Measurements from ENCODE around the gene CHAC2. TPM values are rescaled to one million over a fixed set of nuclear protein-coding genes. Genes with fewer than 3 reads are reported as not detected.
"Not testable (repeated sequence)": the region's sequence is repeated elsewhere in the genome, so short reads cannot be mapped to it uniquely, and the experiment has no call there.

CHAC2 gene
- total RNA-seq = 3.6 TPM
- long read RNA-seq, partial matches to known transcripts = 0 of 6 reads
- long read RNA-seq, other reads (novel, unspliced or antisense) = 4 of 6 reads

DNA sequence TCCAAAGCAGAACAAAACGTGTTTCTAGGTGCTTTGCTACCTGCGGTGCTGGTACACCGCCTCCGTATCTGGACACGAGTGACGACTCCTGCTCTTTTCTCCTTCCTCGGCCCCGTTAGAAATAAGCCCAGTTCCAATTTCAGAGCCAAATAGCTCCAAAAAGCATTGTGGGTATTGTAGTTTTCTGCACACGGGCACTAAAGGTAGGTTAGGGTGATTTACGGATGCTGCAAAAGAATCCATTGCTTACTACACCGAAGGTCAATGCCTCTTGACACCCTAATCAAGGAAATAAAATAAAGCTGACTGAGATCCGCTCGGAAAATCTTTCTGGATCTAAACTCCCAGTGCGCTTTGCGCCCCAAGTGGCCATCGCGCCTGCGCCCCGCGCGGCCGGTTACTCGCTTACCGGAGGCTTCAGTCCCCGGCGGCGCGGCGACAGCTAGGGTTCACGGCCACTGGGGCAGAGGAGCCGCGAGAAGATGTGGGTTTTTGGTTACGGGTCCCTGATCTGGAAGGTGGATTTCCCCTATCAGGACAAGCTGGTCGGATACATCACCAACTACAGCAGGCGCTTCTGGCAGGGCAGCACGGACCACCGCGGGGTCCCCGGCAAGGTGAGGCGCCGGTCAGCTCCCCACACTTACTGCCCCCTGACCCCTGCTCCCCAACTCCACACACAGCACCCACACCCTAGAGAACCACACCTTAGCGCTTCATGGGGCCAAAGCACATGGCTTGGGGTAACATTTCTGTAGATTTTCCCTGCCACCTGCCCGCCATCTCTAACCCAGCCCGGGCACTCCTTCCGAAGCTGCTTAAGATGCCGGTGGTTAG, at the start of gene CHAC2:
CHAC2 (plus strand) TSS at position 400 of the 837 bp plus-strand sequence; CDS start at position 483, 83 bp downstream.
- Histone ChIP-seq H3K9me3 (no peaks in the 10 kb centered on the region), H3K4me3 (peak within 1 kb of the TSS; percentile 72), H3K4me1 (peaks cover 3% of the 10 kb centered on the region), H3K27ac (peak within 1 kb of the TSS; percentile 74), H3K36me3 (peaks cover 12% of the 10 kb centered on the region), H3K27me3 (no peaks in the 10 kb centered on the region)
- peak; percentile 94 for DNase-seq
- peak; percentile 97 for ATAC-seq
- intact Hi-C loops (cut with DNase I) = no loop called here
- TF ChIP-seq, protein P1, sequence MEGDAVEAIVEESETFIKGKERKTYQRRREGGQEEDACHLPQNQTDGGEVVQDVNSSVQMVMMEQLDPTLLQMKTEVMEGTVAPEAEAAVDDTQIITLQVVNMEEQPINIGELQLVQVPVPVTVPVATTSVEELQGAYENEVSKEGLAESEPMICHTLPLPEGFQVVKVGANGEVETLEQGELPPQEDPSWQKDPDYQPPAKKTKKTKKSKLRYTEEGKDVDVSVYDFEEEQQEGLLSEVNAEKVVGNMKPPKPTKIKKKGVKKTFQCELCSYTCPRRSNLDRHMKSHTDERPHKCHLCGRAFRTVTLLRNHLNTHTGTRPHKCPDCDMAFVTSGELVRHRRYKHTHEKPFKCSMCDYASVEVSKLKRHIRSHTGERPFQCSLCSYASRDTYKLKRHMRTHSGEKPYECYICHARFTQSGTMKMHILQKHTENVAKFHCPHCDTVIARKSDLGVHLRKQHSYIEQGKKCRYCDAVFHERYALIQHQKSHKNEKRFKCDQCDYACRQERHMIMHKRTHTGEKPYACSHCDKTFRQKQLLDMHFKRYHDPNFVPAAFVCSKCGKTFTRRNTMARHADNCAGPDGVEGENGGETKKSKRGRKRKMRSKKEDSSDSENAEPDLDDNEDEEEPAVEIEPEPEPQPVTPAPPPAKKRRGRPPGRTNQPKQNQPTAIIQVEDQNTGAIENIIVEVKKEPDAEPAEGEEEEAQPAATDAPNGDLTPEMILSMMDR (IDR thresholded peaks at IDR 0.05) = peak; percentile 52

DNA sequence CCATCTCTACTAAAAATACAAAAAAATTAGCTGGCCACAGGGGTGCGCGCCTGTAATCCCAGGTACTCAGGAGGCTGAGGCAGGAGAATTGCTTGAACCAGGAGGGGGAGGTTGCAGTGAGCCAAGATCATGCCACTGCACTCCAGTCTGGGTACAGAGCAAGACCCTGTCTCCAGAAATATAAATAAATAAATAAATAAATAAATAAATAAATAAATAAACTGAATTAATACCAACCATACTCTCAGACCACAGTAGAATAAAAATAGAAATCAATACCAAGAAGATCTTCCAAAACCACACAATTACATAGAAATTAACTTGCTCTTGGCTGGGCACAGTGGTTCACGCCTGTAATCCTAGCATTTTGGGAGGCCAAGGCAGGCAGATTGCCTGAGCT, 46.7 kb upstream of the CHAC2 start:
- ATAC-seq; intact Hi-C loops (cut with DNase I); H3K9me3 ChIP-seq; H3K27me3 ChIP-seq; DNase-seq; H3K4me3 ChIP-seq; H3K4me1 ChIP-seq; H3K27ac ChIP-seq: not testable (repeated sequence)
- H3K36me3 ChIP-seq = peaks cover 10% of the 10 kb centered on the region

DNA sequence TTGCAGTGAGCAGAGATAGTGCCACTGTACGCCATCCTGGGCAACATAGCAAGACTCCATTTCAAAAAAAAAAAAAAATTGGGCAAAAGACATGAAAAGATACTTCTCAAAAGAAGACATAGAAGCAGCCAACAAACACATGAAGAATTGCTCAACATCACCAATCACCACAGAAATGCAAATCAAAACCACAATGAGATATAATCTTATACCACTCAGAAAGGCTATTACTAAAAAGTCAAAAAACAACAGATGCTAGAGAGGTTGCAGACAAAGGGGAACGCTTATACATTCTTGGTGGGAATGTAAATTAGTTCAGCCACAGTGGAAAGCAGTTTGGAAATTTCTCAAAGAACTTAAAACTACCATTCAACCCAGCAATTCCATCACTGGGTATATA, 43.1 kb upstream of the CHAC2 start:
- Histone ChIP-seq H3K4me1 (no peaks in the 10 kb centered on the region), H3K36me3 (peaks cover 14% of the 10 kb centered on the region), H3K4me3 (no peak overlapping the region), H3K27me3 (no peaks in the 10 kb centered on the region), H3K9me3 (no peaks in the 10 kb centered on the region), H3K27ac (no peak overlapping the region)
- DNase-seq (no peak), ATAC-seq (no peak)
- TF ChIP-seq, protein P1 (IDR thresholded peaks at IDR 0.05) = no peak
- intact Hi-C loops (cut with DNase I) = no loop called here

DNA sequence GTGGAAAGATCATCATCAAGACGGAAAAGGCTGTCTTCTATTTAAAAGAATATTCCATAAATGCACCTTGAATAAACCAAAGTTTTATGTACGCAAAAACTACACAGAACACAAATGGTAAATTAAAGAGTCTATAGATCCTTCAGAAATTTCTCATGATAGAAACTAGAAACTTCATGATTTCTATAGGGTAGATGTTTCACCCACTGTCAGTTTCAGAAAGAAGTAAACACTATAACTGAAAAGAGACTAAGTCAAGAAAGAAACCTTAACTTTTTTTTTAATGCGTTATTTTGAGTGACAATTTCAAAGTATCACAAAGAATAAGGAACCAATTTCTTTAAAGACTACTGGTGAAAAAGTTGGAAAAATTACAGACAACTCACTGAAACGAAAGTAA, 41.9 kb upstream of the CHAC2 start:
- TF ChIP-seq, protein P1 (IDR thresholded peaks at IDR 0.05) = no peak
- H3K27ac ChIP-seq = no peak overlapping the region
- no peaks in the 10 kb centered on the region for H3K27me3 ChIP-seq
- H3K9me3 ChIP-seq = no peaks in the 10 kb centered on the region
- ATAC-seq = no peak
- no peaks in the 10 kb centered on the region for H3K4me1 ChIP-seq
- intact Hi-C loops (cut with DNase I) = no loop called here
- no peak for DNase-seq
- peaks cover 14% of the 10 kb centered on the region for H3K36me3 ChIP-seq
- no peak overlapping the region for H3K4me3 ChIP-seq

DNA sequence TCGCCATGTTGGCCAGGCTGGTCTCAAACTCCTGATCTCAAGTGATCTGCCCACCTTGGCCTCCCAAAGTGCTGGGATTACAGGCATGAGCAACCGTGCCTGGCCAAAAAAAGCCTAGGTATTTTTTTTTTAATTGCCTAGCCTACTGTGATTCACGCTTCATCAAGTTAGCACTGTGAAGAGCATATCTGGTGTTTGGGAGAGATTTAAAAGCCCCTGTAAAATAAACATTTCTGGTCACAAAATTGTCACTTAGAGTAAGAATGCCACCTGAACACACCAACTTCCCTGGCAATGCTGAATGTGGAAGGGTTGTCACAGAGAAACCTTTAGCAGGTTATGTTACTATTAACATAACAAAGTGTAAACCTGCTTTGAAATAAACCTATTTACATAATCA, 39.7 kb upstream of the CHAC2 start:
- TF ChIP-seq, protein P1 (IDR thresholded peaks at IDR 0.05) = no peak

DNA sequence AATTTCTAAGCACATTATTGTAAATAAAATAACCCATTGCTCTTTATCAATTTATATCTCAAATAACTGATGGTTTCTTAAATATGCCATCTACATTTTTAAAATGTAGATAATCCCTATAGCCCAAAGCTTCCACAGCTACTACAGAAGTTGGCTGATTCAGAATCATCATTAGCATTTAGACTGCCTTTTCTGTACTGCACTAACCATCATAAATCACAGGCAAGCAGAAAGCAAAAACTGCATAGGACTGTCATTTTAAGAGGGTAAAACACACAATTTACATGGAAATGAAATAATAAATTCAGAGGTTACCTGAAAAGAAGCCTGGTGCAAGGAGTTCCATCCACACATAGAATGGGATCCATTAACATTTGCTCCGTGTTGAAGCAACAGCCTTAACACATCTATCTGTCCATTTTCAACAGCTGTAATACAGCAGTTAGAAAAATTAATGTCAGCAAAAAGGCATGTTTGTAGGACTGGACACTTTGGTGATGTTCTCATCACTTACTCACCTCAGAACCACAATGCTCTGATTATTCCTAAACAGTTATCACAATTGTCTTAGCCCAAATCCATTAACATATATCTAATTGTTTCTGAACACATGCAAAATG, 38.4 kb upstream of the CHAC2 start:
- Histone ChIP-seq H3K36me3 (peaks cover 14% of the 10 kb centered on the region), H3K9me3 (no peaks in the 10 kb centered on the region), H3K4me3 (no peak overlapping the region), H3K27me3 (no peaks in the 10 kb centered on the region), H3K4me1 (no peaks in the 10 kb centered on the region), H3K27ac (no peak overlapping the region)
- TF ChIP-seq, protein P1 (IDR thresholded peaks at IDR 0.05) = no peak
- no peak for ATAC-seq
- no peak for DNase-seq
- intact Hi-C loops (cut with DNase I) = no loop called here

More for the DNA sequence above, 39.7 kb upstream of the CHAC2 start:
- Histone ChIP-seq H3K27me3 (no peaks in the 10 kb centered on the region), H3K9me3 (no peaks in the 10 kb centered on the region), H3K27ac (no peak overlapping the region), H3K36me3 (peaks cover 14% of the 10 kb centered on the region), H3K4me3 (no peak overlapping the region), H3K4me1 (no peaks in the 10 kb centered on the region)
- intact Hi-C loops (cut with DNase I) = no loop called here
- DNase-seq (no peak), ATAC-seq (no peak)

All from upper lobe of right lung (tissue), 1 donor.